Mucosa of gallbladder (tissue), 1 donor: ENCODE measurements around the gene ST6GALNAC1. TPM values are rescaled to one million over a fixed set of nuclear protein-coding genes. Genes with fewer than 3 reads are reported as not detected.

Experiments used
- DNase-seq: peaks from one replicate; pipeline ENCODE4 v3.0.0-alpha.2; 2020; ENCODE audit warnings: low spot score
- total RNA-seq: library from RNA; stranded (reverse); gene quantifications from one replicate; pipeline ENCODE4 v1.2.1, GENCODE V29; 2021
- donor health status: DM: no; HTN: no; CAD: no.

ST6GALNAC1 gene, protein sequence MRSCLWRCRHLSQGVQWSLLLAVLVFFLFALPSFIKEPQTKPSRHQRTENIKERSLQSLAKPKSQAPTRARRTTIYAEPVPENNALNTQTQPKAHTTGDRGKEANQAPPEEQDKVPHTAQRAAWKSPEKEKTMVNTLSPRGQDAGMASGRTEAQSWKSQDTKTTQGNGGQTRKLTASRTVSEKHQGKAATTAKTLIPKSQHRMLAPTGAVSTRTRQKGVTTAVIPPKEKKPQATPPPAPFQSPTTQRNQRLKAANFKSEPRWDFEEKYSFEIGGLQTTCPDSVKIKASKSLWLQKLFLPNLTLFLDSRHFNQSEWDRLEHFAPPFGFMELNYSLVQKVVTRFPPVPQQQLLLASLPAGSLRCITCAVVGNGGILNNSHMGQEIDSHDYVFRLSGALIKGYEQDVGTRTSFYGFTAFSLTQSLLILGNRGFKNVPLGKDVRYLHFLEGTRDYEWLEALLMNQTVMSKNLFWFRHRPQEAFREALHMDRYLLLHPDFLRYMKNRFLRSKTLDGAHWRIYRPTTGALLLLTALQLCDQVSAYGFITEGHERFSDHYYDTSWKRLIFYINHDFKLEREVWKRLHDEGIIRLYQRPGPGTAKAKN
- 61.0 TPM for total RNA-seq

DNA sequence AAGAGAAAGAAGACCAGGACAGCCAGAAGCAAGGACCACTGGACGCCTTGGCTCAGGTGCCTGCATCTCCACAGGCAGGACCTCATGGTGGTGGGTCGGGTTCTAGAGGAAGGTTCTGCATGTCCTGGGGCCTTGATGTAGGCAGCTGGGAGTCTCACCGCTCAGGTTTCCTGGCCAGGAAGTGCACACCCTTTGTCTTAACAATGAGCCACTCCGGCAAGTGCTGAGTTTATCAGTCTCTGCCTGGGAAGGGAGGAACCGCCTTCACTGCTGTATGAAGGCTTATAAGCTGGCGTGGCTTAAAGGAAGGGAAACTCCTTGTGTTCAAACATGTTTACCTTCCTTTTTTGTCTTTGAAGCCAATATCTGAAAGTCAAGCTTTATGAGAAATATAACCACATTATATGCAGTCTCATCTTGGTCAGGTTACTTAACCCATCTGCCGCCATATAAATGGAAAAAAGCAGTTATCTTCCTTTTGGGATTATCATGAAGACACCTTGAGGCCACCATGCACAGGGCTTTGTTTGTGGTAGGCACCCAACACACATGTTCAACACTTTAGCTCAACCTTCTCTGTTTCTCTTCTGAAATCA, at the start of gene ST6GALNAC1:
ST6GALNAC1 (minus strand) TSS at position 205 of the 596 bp plus-strand sequence; CDS start at position 86, 119 bp downstream.
- DNase-seq, result peak; percentile 76

DNA sequence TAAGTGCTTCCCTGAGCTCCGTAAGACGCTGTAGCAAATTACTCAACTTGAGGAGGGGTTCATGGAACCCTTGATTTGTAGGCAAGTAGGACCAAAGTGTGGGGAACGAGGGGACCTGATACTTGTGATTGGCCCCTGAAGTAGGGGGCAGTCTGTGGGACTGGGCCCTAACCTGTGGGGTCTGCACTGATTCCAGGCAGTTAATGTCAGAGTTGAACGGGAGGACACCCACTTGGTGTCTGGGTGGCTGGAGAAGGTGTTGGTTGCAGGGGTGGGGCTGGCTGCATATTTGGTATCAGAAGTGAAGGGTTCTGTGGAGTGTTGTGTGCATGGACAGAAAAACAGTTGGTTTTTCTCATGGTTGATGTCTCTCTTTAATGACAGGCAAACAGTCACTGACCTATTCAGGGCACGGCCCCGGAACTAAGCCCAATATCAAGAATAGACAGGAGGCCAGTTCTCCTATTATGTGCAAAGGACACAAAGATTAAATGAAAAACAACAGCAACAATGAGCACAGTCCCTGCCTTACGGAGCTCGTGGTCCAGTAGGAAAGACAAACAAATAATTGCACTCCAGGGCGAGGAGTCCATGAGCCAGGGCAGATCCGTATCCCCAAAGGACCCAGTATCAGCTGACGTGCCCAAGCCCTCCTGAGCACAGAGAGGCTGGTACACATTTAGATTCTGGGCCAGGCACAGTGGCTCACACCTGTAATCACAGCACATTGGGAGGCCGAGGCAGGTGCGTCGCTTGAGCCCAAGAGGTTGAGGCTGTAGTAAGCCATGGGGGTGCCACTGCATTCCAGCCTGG, 48.0 kb upstream of the ST6GALNAC1 start:
- DNase-seq, result no peak

DNA sequence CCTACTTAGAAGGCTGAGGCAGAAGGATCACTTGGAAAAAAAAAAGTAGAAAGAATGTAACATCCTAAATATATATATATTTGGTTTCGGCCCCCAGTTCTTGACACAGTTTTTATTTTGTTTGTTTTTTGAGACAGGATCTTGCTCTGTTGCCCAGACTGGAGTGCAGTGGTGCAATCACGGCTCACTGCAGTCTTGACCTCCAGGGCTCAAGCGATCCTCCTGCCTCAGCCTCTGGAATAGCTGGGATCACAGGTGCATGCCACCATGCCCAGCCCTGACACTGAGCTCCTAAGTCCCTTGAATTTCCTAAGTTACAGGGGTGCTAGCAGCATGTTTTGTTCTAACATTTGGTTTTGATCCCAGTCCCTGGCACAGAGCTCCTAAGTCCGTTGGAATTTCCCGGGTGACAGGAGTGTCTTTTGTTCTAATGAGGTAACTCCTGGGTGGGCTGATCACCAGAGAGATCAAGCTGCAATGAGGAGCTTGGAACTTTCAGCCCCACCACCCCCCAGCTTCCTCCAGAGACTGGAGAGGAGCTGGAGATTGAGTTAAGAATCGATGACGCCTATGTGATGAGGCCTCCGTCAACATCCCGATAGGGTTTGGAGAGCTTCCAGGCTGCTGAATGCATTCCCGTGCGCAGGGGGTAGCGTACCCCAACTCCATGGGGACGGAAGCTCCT, 47.2 kb upstream of the ST6GALNAC1 start:
- no peak for DNase-seq

DNA sequence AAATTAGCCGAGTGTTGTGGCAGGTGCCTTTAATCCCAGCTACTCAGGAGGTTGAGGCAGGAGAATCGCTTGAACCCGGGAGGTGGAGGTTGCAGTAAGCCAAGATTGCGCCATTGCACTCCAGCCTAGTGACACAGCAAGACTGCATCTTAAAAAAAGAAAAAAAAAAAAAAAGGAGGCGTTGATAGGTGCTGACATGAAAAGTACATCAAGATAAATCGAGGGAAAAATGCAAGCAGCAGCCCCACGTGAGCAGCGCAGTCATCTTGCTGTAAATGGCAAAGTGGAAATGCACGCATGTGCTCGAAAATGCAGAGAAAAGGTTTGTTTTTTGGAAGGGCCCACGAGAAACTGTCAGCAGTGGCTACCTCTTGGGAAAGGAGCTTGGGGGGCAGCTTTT, 46.3 kb upstream of the ST6GALNAC1 start:
- DNase-seq, result no peak

DNA sequence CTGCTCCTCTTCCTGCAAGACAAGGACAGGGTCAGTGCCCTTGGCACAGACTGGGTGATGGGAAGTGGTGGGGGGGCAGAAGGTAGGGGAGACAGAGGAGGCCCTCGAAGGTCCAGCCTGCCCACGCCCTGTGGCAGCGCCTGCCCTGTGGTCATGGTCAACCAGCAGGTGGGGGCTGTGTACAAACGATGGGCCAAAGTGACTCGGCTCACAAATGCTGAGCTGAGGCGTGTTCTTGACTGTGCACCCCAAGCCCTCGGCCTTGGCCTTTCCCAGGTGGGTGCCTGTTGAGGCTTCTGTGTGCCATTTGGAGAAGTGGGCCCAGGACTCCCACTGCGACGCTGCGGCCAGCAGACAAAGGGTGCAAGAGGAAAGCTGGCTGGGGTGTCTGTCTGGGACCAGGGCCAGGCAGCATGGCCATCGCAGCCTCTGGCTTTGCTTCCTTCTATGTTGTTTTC, 44.6 kb upstream of the ST6GALNAC1 start:
- DNase-seq, result no peak

DNA sequence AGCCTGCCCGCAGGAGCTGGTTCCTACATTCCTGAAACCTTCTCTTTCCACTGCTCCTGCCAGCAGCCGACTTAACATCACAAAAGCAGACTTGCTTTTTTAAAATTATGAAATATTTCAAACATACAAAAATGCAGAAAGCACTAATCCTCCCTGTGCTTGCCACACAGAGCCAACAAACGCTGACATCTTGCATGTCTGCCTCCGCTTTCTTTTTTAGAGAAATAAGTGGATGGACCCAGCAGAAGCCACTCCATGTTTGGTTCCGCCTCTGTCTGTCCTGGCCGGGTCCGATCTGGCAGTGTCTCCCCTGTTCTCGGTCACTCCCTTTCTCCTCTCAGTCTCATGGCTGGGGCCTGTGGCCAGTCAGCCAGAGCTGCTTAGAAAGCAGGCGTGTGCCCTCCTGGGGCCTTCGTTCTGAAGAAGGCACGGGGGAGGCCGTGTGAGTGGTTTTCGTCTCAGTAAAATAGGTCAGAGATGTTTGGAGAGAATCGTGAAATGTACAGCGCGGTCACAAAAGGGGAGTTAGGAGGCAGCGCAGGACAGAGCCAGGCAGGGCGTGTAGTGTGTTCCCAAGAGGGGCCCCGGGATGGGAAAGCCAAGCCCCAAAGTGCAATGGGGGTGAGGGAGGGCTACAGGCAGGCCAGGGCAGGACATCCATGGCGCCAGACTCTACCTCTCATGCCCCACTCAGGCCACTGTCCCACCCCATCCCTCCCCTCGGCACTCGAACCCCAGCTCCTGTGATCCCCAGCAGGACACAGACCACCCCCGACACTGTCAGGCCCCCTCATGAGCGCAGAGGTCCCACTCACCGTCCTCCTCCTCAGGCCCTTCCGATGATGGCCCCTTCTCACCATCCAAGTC, 44.0 kb upstream of the ST6GALNAC1 start:
- DNase-seq, result peak; percentile 56

DNA sequence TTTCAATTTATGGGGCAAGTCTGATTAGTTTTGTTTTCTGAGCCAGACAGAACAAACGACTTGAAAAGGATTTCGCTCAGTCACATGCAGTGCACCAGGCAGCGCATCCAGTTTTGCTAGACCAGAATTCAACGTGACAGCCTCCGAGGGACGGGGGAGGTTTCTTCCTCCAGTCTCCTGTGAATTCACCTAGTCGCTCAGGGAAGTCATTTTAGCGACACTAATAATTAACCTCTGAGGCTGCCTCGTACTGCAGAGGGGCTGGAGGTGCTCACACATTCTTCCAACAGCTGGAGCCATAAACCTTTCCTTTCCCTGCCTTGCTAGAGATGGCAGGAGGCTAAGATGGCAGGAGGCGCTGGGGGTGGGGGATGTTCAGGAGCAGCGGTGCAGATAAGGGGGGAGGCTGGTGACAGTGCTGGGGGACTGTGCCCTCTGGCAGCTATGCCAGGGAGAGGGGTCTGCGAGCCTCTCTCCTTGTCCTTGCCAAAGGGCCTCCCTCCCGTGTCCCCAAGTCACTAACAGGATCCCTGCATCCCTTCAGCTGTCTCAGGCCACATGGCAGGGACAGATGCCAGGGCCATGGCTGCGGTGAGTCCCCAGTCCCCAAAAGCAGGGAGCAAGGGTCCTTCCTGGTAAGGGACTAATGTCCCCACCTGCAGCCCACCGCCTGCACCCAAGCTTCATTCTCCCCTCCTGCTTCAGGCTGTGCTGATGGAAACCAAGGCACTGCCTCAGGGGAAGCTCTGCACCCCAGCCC, 43.2 kb upstream of the ST6GALNAC1 start:
- no peak for DNase-seq

DNA sequence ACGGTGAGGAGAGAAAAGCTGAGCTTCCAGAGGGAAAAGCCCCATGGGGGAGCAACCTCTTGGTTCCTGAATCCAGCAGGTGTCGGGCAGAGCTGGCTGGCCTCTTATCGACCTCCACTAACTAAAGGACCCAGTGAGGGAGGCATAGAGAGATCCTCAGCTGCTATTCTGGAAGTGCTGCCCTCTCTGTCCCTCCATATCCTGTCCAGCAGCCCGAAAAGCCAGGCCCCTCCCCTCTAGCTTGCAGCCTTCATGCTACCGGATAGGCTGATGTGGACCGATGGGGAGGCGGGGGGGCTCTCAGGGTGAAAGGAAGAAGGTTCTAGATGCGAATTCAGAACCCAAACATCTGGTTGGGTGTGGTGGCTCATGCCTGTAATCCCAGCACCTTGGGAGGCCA, 42.3 kb upstream of the ST6GALNAC1 start:
- no peak for DNase-seq

DNA sequence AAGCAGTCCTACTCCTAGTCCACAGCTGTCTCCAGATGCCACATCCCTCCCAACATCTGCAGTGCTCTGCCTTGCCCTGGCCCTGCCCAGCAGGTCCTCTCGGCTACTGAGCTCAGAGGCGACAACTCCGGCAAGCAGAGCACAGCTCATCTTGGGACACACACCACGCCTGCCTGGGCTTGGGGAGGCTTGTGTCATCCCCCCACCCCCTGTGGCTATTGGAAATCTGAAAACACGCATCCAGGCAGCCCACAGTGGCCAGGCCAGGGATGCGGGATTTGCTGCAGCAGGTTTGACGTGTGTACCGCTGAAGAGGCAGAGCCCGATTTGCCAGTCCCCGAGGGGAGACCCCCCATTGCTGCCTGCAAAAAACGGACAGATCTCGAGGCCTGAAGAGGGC, 41.8 kb upstream of the ST6GALNAC1 start:
- DNase-seq, result no peak

DNA sequence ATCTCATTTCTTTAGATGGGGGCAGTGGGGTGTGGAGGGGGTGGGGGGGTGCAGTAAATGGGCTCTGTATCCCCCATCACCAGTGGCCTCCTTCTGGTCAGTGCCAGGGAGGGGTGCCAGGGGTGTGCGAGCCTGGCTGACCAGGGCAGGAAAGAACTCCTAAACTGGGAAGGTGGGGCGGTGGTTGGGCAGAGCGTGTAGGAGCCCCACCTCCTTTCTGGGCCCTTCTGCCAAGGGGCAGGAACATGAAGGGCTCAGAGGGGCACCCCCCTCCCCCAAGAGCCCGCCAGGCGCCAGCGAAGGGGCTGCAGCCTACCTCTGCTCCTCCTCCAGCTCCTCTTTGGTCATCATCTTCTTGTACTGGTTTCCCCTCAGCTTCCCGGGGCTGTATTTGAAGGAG, 41.2 kb upstream of the ST6GALNAC1 start:
- DNase-seq, result no peak

DNA sequence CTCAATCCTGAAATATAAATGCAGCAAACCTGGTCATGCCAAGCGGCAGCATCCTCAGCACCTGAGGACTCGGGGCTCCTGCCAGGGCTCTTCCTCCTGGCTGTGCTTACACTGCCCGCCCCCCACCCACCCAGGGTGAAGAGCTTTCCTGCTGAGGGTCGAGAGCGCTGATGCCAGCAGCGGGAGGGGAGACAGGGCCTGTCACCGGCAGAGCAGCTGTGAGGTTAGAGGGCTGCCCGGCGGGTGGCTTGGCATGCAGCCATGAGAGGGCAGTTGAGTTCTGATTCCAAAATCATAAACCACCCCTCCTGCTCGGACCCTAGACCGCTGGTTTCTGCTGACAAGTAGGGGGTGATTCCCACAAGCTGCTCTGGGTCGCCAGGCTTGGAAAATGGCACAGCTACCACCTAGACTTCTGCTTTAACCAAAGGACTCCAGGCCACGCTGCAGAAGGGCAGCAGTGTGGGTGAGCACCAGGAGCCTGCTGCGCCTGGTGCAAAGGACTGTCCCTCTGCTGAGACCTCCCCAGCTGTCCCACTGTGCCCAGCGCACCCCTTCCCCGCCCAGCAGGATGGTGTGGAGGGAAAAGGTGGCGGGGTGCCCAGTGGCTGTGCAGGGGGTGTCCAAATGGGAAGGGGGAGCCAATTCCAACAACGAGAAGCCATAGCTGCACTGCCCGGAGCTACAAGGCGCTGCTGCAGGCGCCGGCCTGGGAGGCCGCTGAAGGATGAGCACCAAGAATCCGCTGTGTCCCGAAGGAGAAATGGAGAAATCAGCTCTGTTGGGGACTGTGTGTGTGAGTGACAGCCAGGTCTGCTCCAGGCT, 40.6 kb upstream of the ST6GALNAC1 start:
- DNase-seq, result no peak

DNA sequence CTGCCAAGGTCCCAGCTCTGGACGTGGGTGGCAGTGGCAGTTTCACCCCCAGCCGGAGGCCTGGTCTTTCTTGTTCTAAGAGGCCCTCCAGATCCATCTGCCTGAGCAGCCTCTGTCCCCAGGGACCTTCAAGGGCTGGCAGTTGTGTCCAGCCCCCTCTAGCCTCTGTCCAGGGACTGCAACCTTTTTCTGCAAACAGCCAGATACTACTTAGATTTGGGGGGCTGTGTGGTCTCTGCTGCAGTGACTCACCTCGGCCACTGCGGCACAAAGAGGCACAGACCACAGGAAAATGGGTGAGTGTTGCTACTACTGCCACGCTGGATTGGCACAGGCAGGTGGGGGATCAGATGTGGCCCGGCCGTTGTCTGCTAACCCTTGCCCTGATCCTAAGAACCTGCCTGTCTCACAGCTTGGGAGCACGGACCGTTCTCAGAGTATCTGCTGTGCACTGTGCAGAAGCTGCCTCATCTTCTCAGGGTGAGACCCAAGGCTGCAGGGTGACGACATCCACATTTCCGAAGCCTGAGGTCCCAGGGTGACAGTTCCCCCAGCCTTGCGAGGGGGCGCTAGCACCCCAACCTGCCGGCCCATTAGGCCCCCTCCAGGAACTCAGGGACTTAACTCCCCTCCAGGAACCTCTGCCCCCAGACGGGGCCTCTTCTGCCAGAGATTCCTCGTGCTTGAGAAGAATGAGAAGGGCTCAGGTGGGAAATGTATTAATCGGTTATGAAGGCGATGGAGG, 39.6 kb upstream of the ST6GALNAC1 start:
- DNase-seq, result no peak

DNA sequence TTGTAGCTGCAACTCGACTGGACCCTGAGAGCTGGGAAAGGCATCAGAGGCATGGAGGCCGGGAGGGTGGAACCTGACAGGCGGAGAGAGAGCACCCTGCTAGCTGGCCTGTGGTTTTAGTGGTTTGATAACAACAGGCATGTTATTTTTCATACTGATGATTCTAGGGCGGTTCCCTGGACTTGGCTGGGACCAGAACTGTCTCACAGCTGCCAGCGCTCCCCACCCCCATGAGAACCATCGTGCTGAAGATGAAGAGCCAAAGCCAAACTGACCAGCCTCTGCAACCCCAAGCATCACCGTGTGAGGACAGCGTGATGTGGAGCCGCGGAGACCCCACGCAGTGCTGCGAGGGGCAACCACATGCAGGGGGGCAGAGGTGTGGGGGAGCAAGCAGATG, 38.7 kb upstream of the ST6GALNAC1 start:
- DNase-seq, result no peak

DNA sequence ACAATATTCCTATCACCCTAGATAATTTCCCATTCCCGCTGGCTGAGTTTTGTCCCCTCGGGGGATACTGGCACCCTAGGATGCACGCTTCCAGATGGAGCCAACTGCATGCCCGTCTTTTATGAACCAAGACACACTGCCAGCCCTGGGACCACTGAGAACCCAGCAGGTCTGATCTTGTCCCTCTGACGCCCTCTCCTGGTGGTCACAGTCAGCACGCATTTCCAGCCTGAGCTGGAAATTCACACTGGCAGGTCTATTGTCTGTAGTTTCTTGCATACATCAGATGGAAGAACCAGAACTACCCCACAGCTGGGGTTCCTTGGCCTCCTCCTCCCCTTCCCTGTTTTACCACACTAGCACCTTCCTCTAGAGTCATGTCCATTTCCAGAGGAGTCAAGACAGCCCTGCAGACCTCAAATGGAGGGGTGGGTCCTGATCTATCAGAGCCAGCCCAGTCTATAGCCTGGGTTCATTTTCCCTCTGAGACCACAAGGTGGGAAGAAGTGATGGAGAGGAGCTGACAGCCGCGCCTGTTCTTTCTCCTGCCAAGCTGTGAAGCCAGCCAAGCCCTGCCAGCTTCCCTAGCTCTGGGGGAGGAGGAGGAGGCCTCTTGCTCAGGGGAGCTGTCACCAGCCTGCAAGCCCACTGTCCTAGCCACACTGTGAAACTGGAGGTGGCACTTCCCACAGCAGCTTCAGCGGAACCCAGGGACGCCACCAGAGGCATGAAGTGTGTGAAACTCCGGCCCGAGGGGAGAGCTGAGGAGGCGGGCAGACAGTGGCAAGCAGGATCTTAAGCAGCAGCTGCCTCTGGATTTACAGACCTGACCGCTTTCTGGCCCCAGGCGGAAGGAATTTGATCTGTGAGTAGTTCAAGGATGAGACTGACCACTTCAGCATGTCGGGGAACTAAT, 37.9 kb upstream of the ST6GALNAC1 start:
- peak; percentile 70 for DNase-seq

DNA sequence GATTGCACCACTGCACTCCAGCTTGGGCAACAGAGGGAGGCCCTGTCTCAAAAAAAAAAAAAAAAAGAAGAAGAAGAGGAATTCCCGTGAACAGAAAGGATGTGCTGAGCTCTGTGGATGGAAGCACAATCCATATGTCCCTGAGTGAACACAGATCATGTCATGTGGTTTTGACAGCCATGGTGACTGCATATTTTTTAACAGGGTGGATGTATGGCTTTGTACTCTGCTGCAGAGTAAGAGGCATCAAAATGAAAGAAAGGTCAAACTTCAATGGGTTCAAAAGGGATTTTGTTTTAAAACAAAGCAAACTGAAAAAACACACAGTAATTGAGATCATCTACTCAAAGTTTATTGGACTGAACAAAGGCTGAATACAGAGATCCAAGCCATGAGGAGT, 35.7 kb upstream of the ST6GALNAC1 start:
- no peak for DNase-seq

DNA sequence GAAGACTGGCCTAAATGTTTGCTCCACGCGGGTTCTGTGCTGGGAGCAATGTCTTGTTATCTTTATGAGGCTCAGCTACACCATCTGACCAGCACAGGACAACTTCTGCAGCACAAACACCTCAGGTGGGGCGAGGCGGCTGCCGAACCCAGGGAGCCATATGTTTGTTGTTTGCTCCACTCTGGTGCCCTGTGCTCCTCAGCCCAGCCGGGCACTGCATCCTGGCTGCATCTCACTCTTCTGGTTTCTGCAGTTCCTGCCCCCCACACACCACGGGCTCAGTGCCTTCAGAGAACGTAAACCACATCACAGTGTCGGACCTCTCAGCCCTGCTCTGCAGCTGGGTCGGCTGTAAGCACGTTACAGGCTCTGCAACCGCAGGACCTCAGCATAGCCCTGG, 34.8 kb upstream of the ST6GALNAC1 start:
- no peak for DNase-seq

DNA sequence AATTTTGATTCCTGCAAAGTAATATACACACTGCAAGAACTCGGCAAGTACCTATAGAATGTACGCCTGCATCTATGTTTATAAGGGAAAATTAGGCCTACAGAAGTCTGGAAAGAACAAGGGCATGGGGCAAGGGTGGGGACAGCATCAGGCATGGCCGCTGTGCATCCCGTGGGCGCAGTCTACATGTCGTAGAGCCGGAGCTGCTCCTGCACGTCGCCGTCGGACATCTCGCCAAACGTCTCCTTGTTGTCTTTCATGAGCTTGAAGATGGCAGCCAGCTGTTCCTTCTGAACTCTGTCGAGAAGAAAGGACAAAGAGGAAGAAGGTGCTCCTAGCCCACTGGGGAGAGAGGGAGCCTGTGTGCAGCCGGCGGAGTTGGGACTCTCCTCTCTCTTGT, 33.8 kb upstream of the ST6GALNAC1 start:
- no peak for DNase-seq
